ENCODE measurements around the gene LCOR.
"Not testable (repeated sequence)": the region's sequence is repeated elsewhere in the genome, so short reads cannot be mapped to it uniquely, and the experiment has no call there.

The LCOR gene

GRCh38 chr10:97029271-97029670, 197.2 kb downstream of the LCOR start:
- in situ Hi-C loops (cut with MboI; ENCODE audit: low sequenced_read_pairs): no loop called here
- H3K4me1 ChIP-seq: no peaks in the 10 kb centered on the region
- no peak overlapping the region for H3K4me3 ChIP-seq
- no peaks in the 10 kb centered on the region for H3K36me3 ChIP-seq (replicated peaks)
- DNase-seq (ENCODE audit: low spot score in 2 of 2): no peak
- H3K9me3 ChIP-seq: peaks cover 2% of the 10 kb centered on the region; the same call in 1 of the 2 replicates
- peaks cover 5% of the 10 kb centered on the region; the same call in 1 of the 2 replicates for H3K27me3 ChIP-seq (ENCODE audit: low read depth)

DNA sequence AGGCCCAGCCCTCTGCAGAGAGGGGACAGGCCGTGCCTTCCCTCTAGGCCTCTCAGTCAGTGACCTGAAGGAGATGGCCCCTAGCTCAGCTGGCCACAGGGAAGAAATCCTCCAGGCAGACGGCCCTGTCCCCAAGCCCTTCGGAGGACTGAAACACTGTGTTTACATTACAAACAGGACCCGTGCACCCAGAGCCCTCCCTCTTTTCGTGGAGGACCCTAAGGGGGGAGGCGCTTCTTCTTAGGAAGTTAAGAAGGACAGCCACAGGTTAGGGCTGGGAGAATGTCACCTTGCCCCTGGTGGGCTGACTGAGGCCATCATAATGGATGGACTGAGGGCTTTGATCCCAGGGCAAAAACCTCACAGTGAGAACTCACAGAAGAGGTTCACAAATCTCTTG, 198.8 kb downstream of the LCOR start:
- no peaks in the 10 kb centered on the region for H3K4me1 ChIP-seq

GRCh38 chr10:97031459-97031858, 199.4 kb downstream of the LCOR start:
- Histone ChIP-seq H3K4me3 (no peak overlapping the region), H3K27me3 (ENCODE audit: low read depth) (peaks cover 3% of the 10 kb centered on the region), H3K4me1 (no peaks in the 10 kb centered on the region), H3K36me3 (replicated peaks) (no peaks in the 10 kb centered on the region), H3K9me3 (peaks cover 2% of the 10 kb centered on the region; the same call in 1 of the 2 replicates)
- no peak for DNase-seq (ENCODE audit: low spot score in 2 of 2)
- in situ Hi-C loops (cut with MboI; ENCODE audit: low sequenced_read_pairs): loop anchor here (10.0 kb wide), 1 partner anchor 657 kb away; no protein-coding TSS in a partner anchor

More for the DNA sequence above, 198.8 kb downstream of the LCOR start:
- no peak overlapping the region for H3K4me3 ChIP-seq
- H3K36me3 ChIP-seq (replicated peaks): no peaks in the 10 kb centered on the region
- DNase-seq (ENCODE audit: low spot score in 2 of 2): no peak
- H3K9me3 ChIP-seq: peaks cover 2% of the 10 kb centered on the region; the same call in 1 of the 2 replicates
- peaks cover 3% of the 10 kb centered on the region; the same call in 1 of the 2 replicates for H3K27me3 ChIP-seq (ENCODE audit: low read depth)
- in situ Hi-C loops (cut with MboI; ENCODE audit: low sequenced_read_pairs): loop anchor here (10.0 kb wide), 1 partner anchor 656 kb away; no protein-coding TSS in a partner anchor

DNA sequence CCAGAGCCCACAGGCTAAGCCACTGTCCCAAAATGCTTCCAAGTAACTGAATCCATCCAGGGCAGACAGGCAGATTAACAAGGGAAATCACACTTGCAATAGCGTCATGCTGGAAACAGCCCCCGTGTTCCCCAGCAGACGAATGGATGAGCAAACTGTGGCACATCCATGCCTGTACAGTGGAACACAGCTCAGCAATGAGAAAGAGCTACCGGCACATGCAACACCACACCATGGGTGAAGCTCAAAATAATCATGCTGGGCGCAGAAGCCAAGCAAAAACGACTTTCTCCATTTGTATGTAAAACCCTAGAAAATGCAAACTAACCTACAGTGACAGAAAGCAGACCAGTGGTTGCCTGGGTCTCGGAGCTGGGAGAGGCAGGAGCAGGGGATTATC, 200.5 kb downstream of the LCOR start:
- no peaks in the 10 kb centered on the region for H3K9me3 ChIP-seq
- H3K27me3 ChIP-seq (ENCODE audit: low read depth): peaks cover 8% of the 10 kb centered on the region
- in situ Hi-C loops (cut with MboI; ENCODE audit: low sequenced_read_pairs): loop anchor here (10.0 kb wide), 1 partner anchor 658 kb away; no protein-coding TSS in a partner anchor
- no peaks in the 10 kb centered on the region for H3K36me3 ChIP-seq (replicated peaks)
- no peak for DNase-seq (ENCODE audit: low spot score in 2 of 2)
- H3K4me3 ChIP-seq: no peak overlapping the region
- H3K4me1 ChIP-seq: peaks cover 2% of the 10 kb centered on the region; the same call in 1 of the 2 replicates

DNA sequence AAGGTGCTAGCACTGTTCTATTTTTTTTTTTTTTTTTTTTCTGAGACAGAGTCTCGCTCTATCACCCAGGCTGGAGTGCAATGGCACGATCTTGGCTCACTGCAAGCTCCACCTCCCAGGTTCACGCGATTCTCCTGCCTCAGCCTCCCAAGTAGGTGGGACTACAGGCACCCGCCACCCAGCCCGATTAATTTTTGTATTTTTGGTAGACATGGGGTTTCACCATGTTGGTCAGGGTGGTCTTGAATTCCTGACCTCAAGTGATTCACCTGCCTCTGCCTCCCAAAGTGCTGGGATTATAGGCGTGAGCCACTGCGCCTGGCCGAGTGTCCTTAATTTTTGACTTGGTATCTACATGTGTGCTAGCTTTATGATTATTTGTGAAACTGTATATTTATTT, 201.7 kb downstream of the LCOR start:
- H3K4me3 ChIP-seq; DNase-seq (ENCODE audit: low spot score in 2 of 2); H3K4me1 ChIP-seq; H3K9me3 ChIP-seq; H3K27me3 ChIP-seq (ENCODE audit: low read depth); H3K36me3 ChIP-seq (replicated peaks): not testable (repeated sequence)
- in situ Hi-C loops (cut with MboI; ENCODE audit: low sequenced_read_pairs): loop anchor here (10.0 kb wide), 1 partner anchor 659 kb away; no protein-coding TSS in a partner anchor

GRCh38 chr10:97034301-97034700, 202.2 kb downstream of the LCOR start:
- H3K27me3 ChIP-seq (ENCODE audit: low read depth): peaks cover 8% of the 10 kb centered on the region
- no peak overlapping the region for H3K4me3 ChIP-seq
- no peaks in the 10 kb centered on the region for H3K9me3 ChIP-seq
- H3K36me3 ChIP-seq (replicated peaks): no peaks in the 10 kb centered on the region
- peaks cover 2% of the 10 kb centered on the region; the same call in 1 of the 2 replicates for H3K4me1 ChIP-seq
- in situ Hi-C loops (cut with MboI; ENCODE audit: low sequenced_read_pairs): loop anchor here (10.0 kb wide), 1 partner anchor 660 kb away; no protein-coding TSS in a partner anchor
- DNase-seq (ENCODE audit: low spot score in 2 of 2): no peak

- peaks cover 2% of the 10 kb centered on the region; the same call in 1 of the 2 replicates for H3K4me1 ChIP-seq
- no peak for DNase-seq (ENCODE audit: low spot score in 2 of 2)
- H3K4me3 ChIP-seq: no peak overlapping the region
- no peaks in the 10 kb centered on the region for H3K36me3 ChIP-seq (replicated peaks)
- H3K9me3 ChIP-seq: no peaks in the 10 kb centered on the region
- in situ Hi-C loops (cut with MboI; ENCODE audit: low sequenced_read_pairs): loop anchor here (10.0 kb wide), 1 partner anchor 660 kb away; no protein-coding TSS in a partner anchor
- peaks cover 8% of the 10 kb centered on the region for H3K27me3 ChIP-seq (ENCODE audit: low read depth)
Measured at GRCh38 chr10:97034958-97035769, 203.1 kb downstream of the LCOR start.

DNA sequence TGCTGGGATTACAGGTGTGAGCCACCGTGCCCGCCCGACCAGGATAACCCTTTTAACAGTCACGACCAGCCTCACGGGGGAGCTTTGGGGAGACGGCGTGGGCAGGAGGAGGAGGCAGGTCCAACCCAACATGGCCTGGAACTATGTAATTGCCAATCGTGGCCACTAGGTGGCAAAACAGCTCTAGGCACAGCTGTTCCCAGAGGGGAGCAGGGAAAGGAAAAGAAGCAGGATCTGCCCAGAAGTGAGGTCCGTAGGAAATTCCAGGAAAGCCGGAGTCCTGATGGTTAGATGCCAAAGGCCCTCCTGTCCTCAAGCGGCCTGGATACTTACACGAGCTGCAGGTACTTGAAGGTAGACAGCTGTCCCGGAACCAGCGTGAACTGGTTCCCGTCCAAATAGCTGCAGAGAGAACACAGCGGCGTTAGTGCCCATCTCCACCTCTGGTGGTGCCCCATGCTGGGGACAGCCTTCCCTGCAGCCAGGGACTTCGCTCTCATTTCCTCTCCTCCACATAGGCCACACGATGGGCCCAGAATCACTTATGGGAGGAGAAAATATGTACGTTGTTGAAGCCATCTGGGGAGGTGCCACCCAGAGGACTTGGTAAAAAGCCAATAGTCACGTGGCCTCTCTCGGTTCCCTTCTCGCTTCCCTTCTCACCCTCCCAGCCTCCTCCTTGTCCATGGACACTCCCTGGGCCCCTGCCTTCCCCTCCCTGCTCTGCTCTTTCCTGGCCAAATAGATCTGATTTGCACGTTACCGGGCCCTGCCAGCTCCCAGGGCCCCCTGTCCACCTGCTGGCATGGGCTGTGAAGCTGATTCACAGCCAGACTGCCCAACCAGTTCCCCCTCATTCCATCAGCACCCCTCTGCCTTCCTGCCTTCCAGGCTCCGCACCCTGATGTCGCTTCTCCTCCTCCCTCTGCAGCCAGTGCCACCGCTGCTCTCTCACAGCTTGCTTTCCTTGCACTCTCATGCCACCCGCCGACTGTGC, 205.6 kb downstream of the LCOR start:
- Histone ChIP-seq H3K9me3 (no peaks in the 10 kb centered on the region), H3K27me3 (ENCODE audit: low read depth) (peaks cover 5% of the 10 kb centered on the region), H3K4me1 (peaks cover 2% of the 10 kb centered on the region; the same call in 1 of the 2 replicates), H3K4me3 (no peak overlapping the region), H3K36me3 (replicated peaks) (no peaks in the 10 kb centered on the region)
- DNase-seq (ENCODE audit: low spot score in 2 of 2): peak; percentile 71 to 91
- in situ Hi-C loops (cut with MboI; ENCODE audit: low sequenced_read_pairs): loop anchor here (10.0 kb wide), 1 partner anchor 663 kb away; no protein-coding TSS in a partner anchor

GRCh38 chr10:97038688-97039087, 206.6 kb downstream of the LCOR start:
- Histone ChIP-seq H3K36me3 (replicated peaks) (no peaks in the 10 kb centered on the region), H3K27me3 (ENCODE audit: low read depth) (peaks cover 5% of the 10 kb centered on the region), H3K4me3 (no peak overlapping the region), H3K4me1 (peaks cover 2% of the 10 kb centered on the region; the same call in 1 of the 2 replicates), H3K9me3 (no peaks in the 10 kb centered on the region)
- no peak for DNase-seq (ENCODE audit: low spot score in 2 of 2)
- in situ Hi-C loops (cut with MboI; ENCODE audit: low sequenced_read_pairs): loop anchor here (10.0 kb wide), 1 partner anchor 664 kb away; no protein-coding TSS in a partner anchor

- no peaks in the 10 kb centered on the region for H3K36me3 ChIP-seq (replicated peaks)
- DNase-seq (ENCODE audit: low spot score in 2 of 2): no peak
- no peaks in the 10 kb centered on the region for H3K9me3 ChIP-seq
- peaks cover 5% of the 10 kb centered on the region for H3K27me3 ChIP-seq (ENCODE audit: low read depth)
- H3K4me3 ChIP-seq: no peak overlapping the region
- peaks cover 2% of the 10 kb centered on the region; the same call in 1 of the 2 replicates for H3K4me1 ChIP-seq
- in situ Hi-C loops (cut with MboI; ENCODE audit: low sequenced_read_pairs): loop anchor here (10.0 kb wide), 1 partner anchor 665 kb away; no protein-coding TSS in a partner anchor
Measured at GRCh38 chr10:97039538-97040247, 207.6 kb downstream of the LCOR start.

- H3K27me3 ChIP-seq (ENCODE audit: low read depth): peaks cover 5% of the 10 kb centered on the region
- no peak overlapping the region for H3K4me3 ChIP-seq
- DNase-seq (ENCODE audit: low spot score in 2 of 2): no peak
- H3K36me3 ChIP-seq (replicated peaks): no peaks in the 10 kb centered on the region
- H3K4me1 ChIP-seq: peaks cover 2% of the 10 kb centered on the region; the same call in 1 of the 2 replicates
- in situ Hi-C loops (cut with MboI; ENCODE audit: low sequenced_read_pairs): no loop called here
- no peaks in the 10 kb centered on the region for H3K9me3 ChIP-seq
Measured at GRCh38 chr10:97040248-97040584, 208.1 kb downstream of the LCOR start.

GRCh38 chr10:97040706-97041105, 208.6 kb downstream of the LCOR start:
- Histone ChIP-seq H3K9me3 (no peaks in the 10 kb centered on the region), H3K27me3 (ENCODE audit: low read depth) (peaks cover 5% of the 10 kb centered on the region), H3K4me1 (peaks cover 2% of the 10 kb centered on the region; the same call in 1 of the 2 replicates), H3K36me3 (replicated peaks) (no peaks in the 10 kb centered on the region), H3K4me3 (no peak overlapping the region)
- DNase-seq (ENCODE audit: low spot score in 2 of 2): no peak
- in situ Hi-C loops (cut with MboI; ENCODE audit: low sequenced_read_pairs): no loop called here
